Colonic mucosa (tissue), 4 donors: Measurements from ENCODE around the gene XRCC3. TPM values are rescaled to one million over a fixed set of nuclear protein-coding genes. Genes with fewer than 3 reads are reported as not detected.
A peak's percentile ranks its signal among the peaks of the same experiment; 100 is the strongest.

Experiments
- DNase-seq: peaks from one replicate; pipeline ENCODE4 v3.0.0-alpha.2; 2020
- H3K27ac ChIP-seq: fragments of 200-600 bp; one replicate; pipeline ENCODE4 v1.8.0; 2021
- H3K27me3 ChIP-seq: fragments of 200-600 bp; one replicate; pipeline ENCODE4 v1.8.0; 2021
- H3K36me3 ChIP-seq: fragments of 200-600 bp; one replicate; pipeline ENCODE4 v1.8.0; 2021
- H3K4me1 ChIP-seq: fragments of 200-600 bp; one replicate; pipeline ENCODE4 v1.8.0; 2021; ENCODE audit warnings: mild to moderate bottlenecking
- H3K4me3 ChIP-seq: fragments of 200-600 bp; one replicate; pipeline ENCODE4 v1.8.0; 2021
- H3K9ac ChIP-seq, 2 donors: one replicate each; pipeline ENCODE4 v1.7.0; 2013; ENCODE audit warnings: control low read depth in 2 of 2, low read depth in 2 of 2, low read length in 2 of 2
- H3K9me3 ChIP-seq: fragments of 200-600 bp; one replicate; pipeline ENCODE4 v1.8.0; 2021
- intact Hi-C: fragments of 100-400 bp; cut with DNase I; formaldehyde crosslinking; loops from one replicate; pipeline ENCODE4 v1.14.1; 2022
- total RNA-seq, 2 donors: library from RNA; stranded (reverse); fragmentation: NEBNext Ultra II Directional in 1 of 2; extraction: Animal tissue kit (Norgen Biotek cat#: 25700) in 1 of 2; gene quantifications; one replicate each; pipeline ENCODE4 v1.2.1, GENCODE V29; 2021
- TF ChIP-seq, protein P1 (sequence below): fragments of 200-600 bp; IDR thresholded peaks from one replicate; pipeline ENCODE4 v1.8.0; 2022; ENCODE audit warnings: antibody characterized with exemption, mild to moderate bottlenecking
- donor health status: healthy.
- donor health status: DM: no; HTN: no; CAD: no.
- donor health status: DM: no; HTN: no; CAD: no.

XRCC3 gene
- total RNA-seq = 10 to 100 TPM in 1 of 2 donors, 1 to 10 TPM in 1; 8.3 to 70.0 TPM

GRCh38 chr14:103715052-103716000, at the start of gene XRCC3, which contains the start of gene ZFYVE21:
Gene XRCC3, minus strand, starts transcription at chr14:103715451. Its CDS starts 4,364 bp downstream, at chr14:103711087.
Gene ZFYVE21, plus strand, starts transcription at chr14:103715810. Its CDS starts 32 bp downstream, at chr14:103715842.
- intact Hi-C loops = no loop called here
- Histone ChIP-seq H3K4me1 (peaks cover 11% of the 10 kb centered on the region), H3K9ac (peak within 1 kb of the TSS; percentile 76 to 79), H3K9me3 (no peaks in the 10 kb centered on the region), H3K27ac (peak within 1 kb of the TSS; percentile 73), H3K36me3 (no peaks in the 10 kb centered on the region), H3K4me3 (peak within 1 kb of the TSS; percentile 90), H3K27me3 (no peaks in the 10 kb centered on the region)
- TF ChIP-seq, protein P1, sequence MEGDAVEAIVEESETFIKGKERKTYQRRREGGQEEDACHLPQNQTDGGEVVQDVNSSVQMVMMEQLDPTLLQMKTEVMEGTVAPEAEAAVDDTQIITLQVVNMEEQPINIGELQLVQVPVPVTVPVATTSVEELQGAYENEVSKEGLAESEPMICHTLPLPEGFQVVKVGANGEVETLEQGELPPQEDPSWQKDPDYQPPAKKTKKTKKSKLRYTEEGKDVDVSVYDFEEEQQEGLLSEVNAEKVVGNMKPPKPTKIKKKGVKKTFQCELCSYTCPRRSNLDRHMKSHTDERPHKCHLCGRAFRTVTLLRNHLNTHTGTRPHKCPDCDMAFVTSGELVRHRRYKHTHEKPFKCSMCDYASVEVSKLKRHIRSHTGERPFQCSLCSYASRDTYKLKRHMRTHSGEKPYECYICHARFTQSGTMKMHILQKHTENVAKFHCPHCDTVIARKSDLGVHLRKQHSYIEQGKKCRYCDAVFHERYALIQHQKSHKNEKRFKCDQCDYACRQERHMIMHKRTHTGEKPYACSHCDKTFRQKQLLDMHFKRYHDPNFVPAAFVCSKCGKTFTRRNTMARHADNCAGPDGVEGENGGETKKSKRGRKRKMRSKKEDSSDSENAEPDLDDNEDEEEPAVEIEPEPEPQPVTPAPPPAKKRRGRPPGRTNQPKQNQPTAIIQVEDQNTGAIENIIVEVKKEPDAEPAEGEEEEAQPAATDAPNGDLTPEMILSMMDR = no peak
- DNase-seq = peak; percentile 100

GRCh38 chr14:103763730-103764488, 48.7 kb upstream of the XRCC3 start:
- no peaks in the 10 kb centered on the region for H3K9me3 ChIP-seq
- H3K4me3 ChIP-seq = no peak overlapping the region
- no peak overlapping the region for H3K9ac ChIP-seq
- H3K27ac ChIP-seq = no peak overlapping the region
- DNase-seq = no peak
- H3K27me3 ChIP-seq = no peaks in the 10 kb centered on the region
- H3K4me1 ChIP-seq = no peaks in the 10 kb centered on the region
- no peaks in the 10 kb centered on the region for H3K36me3 ChIP-seq
- intact Hi-C loops = no loop called here
- TF ChIP-seq, protein P1 = no peak

GRCh38 chr14:103762541-103762940, 47.3 kb upstream of the XRCC3 start:
- no peaks in the 10 kb centered on the region for H3K4me1 ChIP-seq
- H3K36me3 ChIP-seq = no peaks in the 10 kb centered on the region
- H3K27me3 ChIP-seq = no peaks in the 10 kb centered on the region
- TF ChIP-seq, protein P1 = no peak
- no peak overlapping the region for H3K9ac ChIP-seq
- no peak overlapping the region for H3K4me3 ChIP-seq
- no peaks in the 10 kb centered on the region for H3K9me3 ChIP-seq
- H3K27ac ChIP-seq = no peak overlapping the region
- intact Hi-C loops = no loop called here
- DNase-seq = no peak

- intact Hi-C loops = no loop called here
- no peaks in the 10 kb centered on the region for H3K9me3 ChIP-seq
- DNase-seq = no peak
- H3K4me3 ChIP-seq = no peak overlapping the region
- no peaks in the 10 kb centered on the region for H3K27me3 ChIP-seq
- TF ChIP-seq, protein P1 = no peak
- no peaks in the 10 kb centered on the region for H3K4me1 ChIP-seq
- H3K36me3 ChIP-seq = no peaks in the 10 kb centered on the region
- no peak overlapping the region for H3K27ac ChIP-seq
- no peak overlapping the region for H3K9ac ChIP-seq
These were observed 46.8 kb upstream of the XRCC3 start for GRCh38 chr14:103762036-103762435.

- intact Hi-C loops = no loop called here
- no peaks in the 10 kb centered on the region for H3K27me3 ChIP-seq
- H3K4me3 ChIP-seq = no peak overlapping the region
- DNase-seq = no peak
- H3K36me3 ChIP-seq = no peaks in the 10 kb centered on the region
- H3K9me3 ChIP-seq = no peaks in the 10 kb centered on the region
- TF ChIP-seq, protein P1 = no peak
- H3K4me1 ChIP-seq = no peaks in the 10 kb centered on the region
- H3K9ac ChIP-seq = no peak overlapping the region
- H3K27ac ChIP-seq = no peak overlapping the region
These were observed 43.0 kb upstream of the XRCC3 start for GRCh38 chr14:103758059-103758776.
